HepG2 (cell line): ENCODE measurements around the gene ACAP3. TPM values are rescaled to one million over a fixed set of nuclear protein-coding genes. Genes with fewer than 3 reads are reported as not detected.
A peak's percentile ranks its signal among the peaks of the same experiment; 100 is the strongest.

Source experiments
- ATM ChIP-seq: fragments of 450-650 bp; IDR thresholded peaks from 2 replicates; pipeline ENCODE4 v1.7.1; 2017; ENCODE audit warnings: mild to moderate bottlenecking, borderline replicate concordance
- HNF4G ChIP-seq, 2 experiments: sonication (generic) in 1 of 2; formaldehyde crosslinking in 1 of 2; IDR thresholded peaks; 2 replicates each; pipeline versions ENCODE4 v1.4.0 to v1.6.1; 2011 to 2020; ENCODE audit warnings: borderline replicate concordance in 2 of 2, low read depth in 2 of 2, mild to moderate bottlenecking in 2 of 2, low read length in 1 of 2, missing genetic modification reagents in 1 of 2, moderate library complexity in 1 of 2
- ISL2 ChIP-seq: sonication (generic); formaldehyde crosslinking; IDR thresholded peaks from 2 replicates; pipeline ENCODE4 v1.5.0; 2020; ENCODE audit warnings: missing genetic modification reagents
- MYC ChIP-seq: sonication (generic); formaldehyde crosslinking; IDR thresholded peaks from 2 replicates; pipeline ENCODE4 v1.9.0; 2021; ENCODE audit warnings: missing genetic modification reagents, borderline replicate concordance
- NONO ChIP-seq, 2 experiments: fragments of 450-650 bp in 1 of 2; sonication (generic) in 1 of 2; formaldehyde crosslinking in 1 of 2; IDR thresholded peaks in 1 of 2; conservative IDR thresholded peaks in 1 of 2; 2 replicates each; pipeline versions ENCODE4 v1.6.1 to v1.8.0; 2017 to 2022; ENCODE audit warnings: mild to moderate bottlenecking in 1 of 2, missing genetic modification reagents in 1 of 2, moderate library complexity in 1 of 2
- RBFOX2 ChIP-seq: fragments of 200-400 bp; formaldehyde crosslinking; IDR thresholded peaks from 2 replicates; pipeline ENCODE4 v1.6.1; 2017; ENCODE audit warnings: low read depth, mild to moderate bottlenecking, low read length
- SALL2 ChIP-seq: sonication (generic); formaldehyde crosslinking; IDR thresholded peaks from 2 replicates; pipeline ENCODE4 v1.8.1; 2023; ENCODE audit warnings: mild to moderate bottlenecking, missing genetic modification reagents, inconsistent platforms
- STAG1 ChIP-seq: sonication (generic); formaldehyde crosslinking; IDR thresholded peaks from 2 replicates; pipeline ENCODE4 v1.4.0; 2020; ENCODE audit warnings: missing genetic modification reagents
- ZFX ChIP-seq: sonication (generic); formaldehyde crosslinking; IDR thresholded peaks from 2 replicates; pipeline ENCODE4 v1.4.0; 2020; ENCODE audit warnings: mild to moderate bottlenecking, low read depth, missing genetic modification reagents, moderate library complexity
- ZMYM2 ChIP-seq: sonication (generic); formaldehyde crosslinking; IDR thresholded peaks from 2 replicates; pipeline ENCODE4 v1.8.0; 2022; ENCODE audit warnings: mild to moderate bottlenecking, missing genetic modification reagents
- ZNF234 ChIP-seq: sonication (generic); formaldehyde crosslinking; conservative IDR thresholded peaks from 2 replicates; pipeline ENCODE4 v1.5.1; 2020; ENCODE audit warnings: mild to moderate bottlenecking, missing genetic modification reagents
- ZNF547 ChIP-seq: sonication (generic); formaldehyde crosslinking; IDR thresholded peaks from 2 replicates; pipeline ENCODE4 v1.5.1; 2020; ENCODE audit warnings: mild to moderate bottlenecking, missing genetic modification reagents
- ZNF766 ChIP-seq: sonication (generic); formaldehyde crosslinking; IDR thresholded peaks from 2 replicates; pipeline ENCODE4 v1.5.0; 2020; ENCODE audit warnings: missing genetic modification reagents, borderline replicate concordance
- ZSCAN31 ChIP-seq: sonication (generic); formaldehyde crosslinking; IDR thresholded peaks from 2 replicates; pipeline ENCODE4 v1.5.0; 2020; ENCODE audit warnings: low read depth, mild to moderate bottlenecking, missing genetic modification reagents
- polyA plus RNA-seq, 8 experiments: library from polyadenylated mRNA; depleted of rRNA in 3 of 8; stranded (reverse) in 7 of 8; unstranded in 1 of 8; fragments of >200 nt; fragmentation: Illumina TruSeq in 4 of 8; extraction: Trizol in 4 of 8; gene quantifications; 2 replicates each; pipeline versions ENCODE4 v1.2.1 to v1.2.3, GENCODE V29; 2011 to 2016; ENCODE audit warnings: low read depth in 4 of 8, missing spikeins in 1 of 8, mixed read lengths in 1 of 8; ENCODE audit not compliant: insufficient read depth in 1 of 8
- total RNA-seq, 5 experiments: library from RNA; depleted of rRNA; stranded (reverse); fragments of >200 nt; fragmentation: Illumina TruSeq; extraction: Trizol; gene quantifications; 2 replicates each; pipeline ENCODE4 v1.2.3, GENCODE V29; 2016; ENCODE audit warnings: low read depth in 1 of 5
- TF ChIP-seq, protein P1 (sequence below): sonication (generic); IDR thresholded peaks from 2 replicates; pipeline ENCODE4 v1.6.1; 2016; ENCODE audit warnings: low read depth, borderline replicate concordance
- TF ChIP-seq, protein P2 (sequence below): sonication (generic); formaldehyde crosslinking; IDR thresholded peaks from 2 replicates; pipeline ENCODE4 v1.4.0; 2020; ENCODE audit warnings: missing genetic modification reagents; ENCODE audit errors: not compliant biosample characterization
- TF ChIP-seq, protein P3 (sequence below): sonication (generic); formaldehyde crosslinking; IDR thresholded peaks from 2 replicates; pipeline ENCODE4 v1.4.0; 2020; ENCODE audit warnings: mild to moderate bottlenecking, missing genetic modification reagents
- TF ChIP-seq, protein P4 (sequence below): sonication (generic); formaldehyde crosslinking; IDR thresholded peaks from 2 replicates; pipeline ENCODE4 v1.8.0; 2022; ENCODE audit warnings: mild to moderate bottlenecking, missing genetic modification reagents
- TF ChIP-seq, protein P5 (sequence below): sonication (generic); formaldehyde crosslinking; IDR thresholded peaks from 2 replicates; pipeline ENCODE4; 2020; ENCODE audit warnings: missing genetic modification reagents, mild to moderate bottlenecking, borderline replicate concordance
- TF ChIP-seq, protein P6 (sequence below): sonication (generic); formaldehyde crosslinking; IDR thresholded peaks from 2 replicates; pipeline ENCODE4 v1.5.1; 2020; ENCODE audit warnings: mild to moderate bottlenecking, missing genetic modification reagents, moderate library complexity

ACAP3 gene
- total and polyA plus RNA-seq, 2 of the 13 experiments (the other 11 are each of a cell fraction or from before 2014, with no cell fraction given) = 29.4 to 50.8 TPM

- TF ChIP-seq, protein P1, sequence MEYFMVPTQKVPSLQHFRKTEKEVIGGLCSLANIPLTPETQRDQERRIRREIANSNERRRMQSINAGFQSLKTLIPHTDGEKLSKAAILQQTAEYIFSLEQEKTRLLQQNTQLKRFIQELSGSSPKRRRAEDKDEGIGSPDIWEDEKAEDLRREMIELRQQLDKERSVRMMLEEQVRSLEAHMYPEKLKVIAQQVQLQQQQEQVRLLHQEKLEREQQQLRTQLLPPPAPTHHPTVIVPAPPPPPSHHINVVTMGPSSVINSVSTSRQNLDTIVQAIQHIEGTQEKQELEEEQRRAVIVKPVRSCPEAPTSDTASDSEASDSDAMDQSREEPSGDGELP = peak; percentile 77; the same call in 1 of the 2 replicates
- peak; percentile 20 for TF ChIP-seq MYC (CRISPR knock-in tag)
- 0 out of 2 replicates have a peak, but pooled peaks have one; percentile 6 for TF ChIP-seq ZNF766 (CRISPR knock-in tag)
- no peak for TF ChIP-seq ZNF234 (CRISPR knock-in tag)
- TF ChIP-seq, protein P2, sequence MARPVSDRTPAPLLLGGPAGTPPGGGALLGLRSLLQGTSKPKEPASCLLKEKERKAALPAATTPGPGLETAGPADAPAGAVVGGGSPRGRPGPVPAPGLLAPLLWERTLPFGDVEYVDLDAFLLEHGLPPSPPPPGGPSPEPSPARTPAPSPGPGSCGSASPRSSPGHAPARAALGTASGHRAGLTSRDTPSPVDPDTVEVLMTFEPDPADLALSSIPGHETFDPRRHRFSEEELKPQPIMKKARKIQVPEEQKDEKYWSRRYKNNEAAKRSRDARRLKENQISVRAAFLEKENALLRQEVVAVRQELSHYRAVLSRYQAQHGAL (CRISPR knock-in tag) = no peak
- TF ChIP-seq, protein P3, sequence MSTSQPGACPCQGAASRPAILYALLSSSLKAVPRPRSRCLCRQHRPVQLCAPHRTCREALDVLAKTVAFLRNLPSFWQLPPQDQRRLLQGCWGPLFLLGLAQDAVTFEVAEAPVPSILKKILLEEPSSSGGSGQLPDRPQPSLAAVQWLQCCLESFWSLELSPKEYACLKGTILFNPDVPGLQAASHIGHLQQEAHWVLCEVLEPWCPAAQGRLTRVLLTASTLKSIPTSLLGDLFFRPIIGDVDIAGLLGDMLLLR = no peak
- no peak for TF ChIP-seq NONO (IDR thresholded peaks at IDR 0.05)
- peak; percentile 57; the same call in 1 of the 2 replicates for TF ChIP-seq NONO (CRISPR knock-in tag; conservative IDR thresholded peaks at IDR 0.05)
- no peak for TF ChIP-seq HNF4G (IDR thresholded peaks at IDR 0.05; ENCODE audit: borderline replicate concordance, low read depth, low read length)
- TF ChIP-seq HNF4G (CRISPR knock-in tag; IDR thresholded peaks at IDR 0.05; ENCODE audit: borderline replicate concordance, low read depth) = no peak
- TF ChIP-seq ZFX (CRISPR knock-in tag) = peak; percentile 60; the same call in 1 of the 2 replicates
- TF ChIP-seq ZSCAN31 = peak; percentile 34; the same call in 1 of the 2 replicates
- TF ChIP-seq, protein P4, sequence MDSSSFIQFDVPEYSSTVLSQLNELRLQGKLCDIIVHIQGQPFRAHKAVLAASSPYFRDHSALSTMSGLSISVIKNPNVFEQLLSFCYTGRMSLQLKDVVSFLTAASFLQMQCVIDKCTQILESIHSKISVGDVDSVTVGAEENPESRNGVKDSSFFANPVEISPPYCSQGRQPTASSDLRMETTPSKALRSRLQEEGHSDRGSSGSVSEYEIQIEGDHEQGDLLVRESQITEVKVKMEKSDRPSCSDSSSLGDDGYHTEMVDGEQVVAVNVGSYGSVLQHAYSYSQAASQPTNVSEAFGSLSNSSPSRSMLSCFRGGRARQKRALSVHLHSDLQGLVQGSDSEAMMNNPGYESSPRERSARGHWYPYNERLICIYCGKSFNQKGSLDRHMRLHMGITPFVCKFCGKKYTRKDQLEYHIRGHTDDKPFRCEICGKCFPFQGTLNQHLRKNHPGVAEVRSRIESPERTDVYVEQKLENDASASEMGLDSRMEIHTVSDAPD = no peak
- peak; percentile 50 for TF ChIP-seq RBFOX2
- TF ChIP-seq ZMYM2 (CRISPR knock-in tag) = no peak
- TF ChIP-seq STAG1 (CRISPR knock-in tag) = peak; percentile 45
- no peak; the same call in none of the 2 replicates for TF ChIP-seq ISL2 (CRISPR knock-in tag)
- TF ChIP-seq, protein P5, sequence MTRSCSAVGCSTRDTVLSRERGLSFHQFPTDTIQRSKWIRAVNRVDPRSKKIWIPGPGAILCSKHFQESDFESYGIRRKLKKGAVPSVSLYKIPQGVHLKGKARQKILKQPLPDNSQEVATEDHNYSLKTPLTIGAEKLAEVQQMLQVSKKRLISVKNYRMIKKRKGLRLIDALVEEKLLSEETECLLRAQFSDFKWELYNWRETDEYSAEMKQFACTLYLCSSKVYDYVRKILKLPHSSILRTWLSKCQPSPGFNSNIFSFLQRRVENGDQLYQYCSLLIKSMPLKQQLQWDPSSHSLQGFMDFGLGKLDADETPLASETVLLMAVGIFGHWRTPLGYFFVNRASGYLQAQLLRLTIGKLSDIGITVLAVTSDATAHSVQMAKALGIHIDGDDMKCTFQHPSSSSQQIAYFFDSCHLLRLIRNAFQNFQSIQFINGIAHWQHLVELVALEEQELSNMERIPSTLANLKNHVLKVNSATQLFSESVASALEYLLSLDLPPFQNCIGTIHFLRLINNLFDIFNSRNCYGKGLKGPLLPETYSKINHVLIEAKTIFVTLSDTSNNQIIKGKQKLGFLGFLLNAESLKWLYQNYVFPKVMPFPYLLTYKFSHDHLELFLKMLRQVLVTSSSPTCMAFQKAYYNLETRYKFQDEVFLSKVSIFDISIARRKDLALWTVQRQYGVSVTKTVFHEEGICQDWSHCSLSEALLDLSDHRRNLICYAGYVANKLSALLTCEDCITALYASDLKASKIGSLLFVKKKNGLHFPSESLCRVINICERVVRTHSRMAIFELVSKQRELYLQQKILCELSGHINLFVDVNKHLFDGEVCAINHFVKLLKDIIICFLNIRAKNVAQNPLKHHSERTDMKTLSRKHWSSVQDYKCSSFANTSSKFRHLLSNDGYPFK (CRISPR knock-in tag) = no peak
- TF ChIP-seq, protein P6, sequence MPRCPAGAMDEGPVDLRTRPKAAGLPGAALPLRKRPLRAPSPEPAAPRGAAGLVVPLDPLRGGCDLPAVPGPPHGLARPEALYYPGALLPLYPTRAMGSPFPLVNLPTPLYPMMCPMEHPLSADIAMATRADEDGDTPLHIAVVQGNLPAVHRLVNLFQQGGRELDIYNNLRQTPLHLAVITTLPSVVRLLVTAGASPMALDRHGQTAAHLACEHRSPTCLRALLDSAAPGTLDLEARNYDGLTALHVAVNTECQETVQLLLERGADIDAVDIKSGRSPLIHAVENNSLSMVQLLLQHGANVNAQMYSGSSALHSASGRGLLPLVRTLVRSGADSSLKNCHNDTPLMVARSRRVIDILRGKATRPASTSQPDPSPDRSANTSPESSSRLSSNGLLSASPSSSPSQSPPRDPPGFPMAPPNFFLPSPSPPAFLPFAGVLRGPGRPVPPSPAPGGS (CRISPR knock-in tag) = no peak
- TF ChIP-seq ATM = no peak
- no peak; the same call in 1 of the 2 replicates for TF ChIP-seq SALL2
- TF ChIP-seq ZNF547 = no peak
These were observed 2.2 kb downstream of the ACAP3 start (continued) for GRCh38 chr1:1305300-1306069.
